ENCODE results near the gene DYNLRB1. TPM values are rescaled to one million over a fixed set of nuclear protein-coding genes. Genes with fewer than 3 reads are reported as not detected.

DYNLRB1 gene
- total and polyA plus RNA-seq, 10 of the 15 experiments (the other 5 are each of a cell fraction or from before 2014, with no cell fraction given) = 87.9 to 313 (median 153) TPM

DNA sequence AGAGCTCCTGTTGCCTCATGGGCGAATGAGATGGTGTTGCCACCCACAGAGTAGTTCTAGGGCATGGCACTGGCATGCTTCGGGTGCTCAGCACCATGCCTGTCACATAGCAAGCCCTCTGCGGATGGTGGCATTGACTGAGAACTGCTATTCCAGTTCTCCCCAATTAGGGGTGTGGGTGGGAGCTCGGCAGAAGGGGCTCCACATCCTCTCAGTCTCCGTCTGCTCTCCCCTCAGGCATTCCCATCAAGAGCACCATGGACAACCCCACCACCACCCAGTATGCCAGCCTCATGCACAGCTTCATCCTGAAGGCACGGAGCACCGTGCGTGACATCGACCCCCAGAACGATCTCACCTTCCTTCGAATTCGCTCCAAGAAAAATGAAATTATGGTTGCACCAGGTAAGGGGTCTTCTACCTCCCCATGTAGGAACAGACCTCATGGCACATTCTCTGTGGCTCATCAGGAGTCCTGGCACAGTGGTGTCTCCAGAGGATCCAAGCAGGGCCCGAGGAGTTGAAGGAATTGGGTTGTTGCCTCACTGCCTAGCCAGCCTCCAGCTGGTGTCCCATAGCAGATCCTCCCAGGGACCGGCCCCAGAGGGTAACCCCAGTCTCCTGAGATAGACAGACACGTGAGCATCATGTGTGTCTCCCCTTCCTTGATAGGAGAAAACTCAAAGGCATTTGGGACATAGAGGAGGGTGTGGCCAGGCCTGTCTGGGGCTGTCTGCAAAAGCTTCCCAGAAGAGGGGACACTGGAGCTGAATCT lies 18.4 kb downstream of the DYNLRB1 start (continued):
- no peak for TF ChIP-seq CBX3 (IDR thresholded peaks at IDR 0.05; ENCODE audit: borderline replicate concordance, low read depth)
- TF ChIP-seq, protein P1, sequence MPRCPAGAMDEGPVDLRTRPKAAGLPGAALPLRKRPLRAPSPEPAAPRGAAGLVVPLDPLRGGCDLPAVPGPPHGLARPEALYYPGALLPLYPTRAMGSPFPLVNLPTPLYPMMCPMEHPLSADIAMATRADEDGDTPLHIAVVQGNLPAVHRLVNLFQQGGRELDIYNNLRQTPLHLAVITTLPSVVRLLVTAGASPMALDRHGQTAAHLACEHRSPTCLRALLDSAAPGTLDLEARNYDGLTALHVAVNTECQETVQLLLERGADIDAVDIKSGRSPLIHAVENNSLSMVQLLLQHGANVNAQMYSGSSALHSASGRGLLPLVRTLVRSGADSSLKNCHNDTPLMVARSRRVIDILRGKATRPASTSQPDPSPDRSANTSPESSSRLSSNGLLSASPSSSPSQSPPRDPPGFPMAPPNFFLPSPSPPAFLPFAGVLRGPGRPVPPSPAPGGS (IDR thresholded peaks at IDR 0.05; ENCODE audit: borderline replicate concordance, insufficient read depth, low read depth, low read length, poor library complexity, severe bottlenecking) = no peak
- TF ChIP-seq, protein P2, sequence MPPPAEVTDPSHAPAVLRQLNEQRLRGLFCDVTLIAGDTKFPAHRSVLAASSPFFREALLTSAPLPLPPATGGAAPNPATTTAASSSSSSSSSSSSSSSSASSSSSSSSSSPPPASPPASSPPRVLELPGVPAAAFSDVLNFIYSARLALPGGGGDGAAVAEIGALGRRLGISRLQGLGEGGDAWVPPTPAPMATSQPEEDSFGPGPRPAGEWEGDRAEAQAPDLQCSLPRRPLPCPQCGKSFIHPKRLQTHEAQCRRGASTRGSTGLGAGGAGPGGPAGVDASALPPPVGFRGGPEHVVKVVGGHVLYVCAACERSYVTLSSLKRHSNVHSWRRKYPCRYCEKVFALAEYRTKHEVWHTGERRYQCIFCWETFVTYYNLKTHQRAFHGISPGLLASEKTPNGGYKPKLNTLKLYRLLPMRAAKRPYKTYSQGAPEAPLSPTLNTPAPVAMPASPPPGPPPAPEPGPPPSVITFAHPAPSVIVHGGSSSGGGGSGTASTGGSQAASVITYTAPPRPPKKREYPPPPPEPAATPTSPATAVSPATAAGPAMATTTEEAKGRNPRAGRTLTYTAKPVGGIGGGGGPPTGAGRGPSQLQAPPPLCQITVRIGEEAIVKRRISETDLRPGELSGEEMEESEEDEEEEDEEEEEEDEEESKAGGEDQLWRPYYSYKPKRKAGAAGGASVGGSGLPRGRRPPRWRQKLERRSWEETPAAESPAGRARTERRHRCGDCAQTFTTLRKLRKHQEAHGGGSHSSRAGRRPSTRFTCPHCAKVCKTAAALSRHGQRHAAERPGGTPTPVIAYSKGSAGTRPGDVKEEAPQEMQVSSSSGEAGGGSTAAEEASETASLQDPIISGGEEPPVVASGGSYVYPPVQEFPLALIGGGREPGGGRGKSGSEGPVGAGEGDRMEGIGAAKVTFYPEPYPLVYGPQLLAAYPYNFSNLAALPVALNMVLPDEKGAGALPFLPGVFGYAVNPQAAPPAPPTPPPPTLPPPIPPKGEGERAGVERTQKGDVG (CRISPR knock-in tag; IDR thresholded peaks at IDR 0.05) = no peak
- no peak for TF ChIP-seq SREBF2 (IDR thresholded peaks at IDR 0.05; ENCODE audit: low read length)
- no peak for TF ChIP-seq BCL11A (IDR thresholded peaks at IDR 0.05; ENCODE audit: low read depth, low read length)

DNA sequence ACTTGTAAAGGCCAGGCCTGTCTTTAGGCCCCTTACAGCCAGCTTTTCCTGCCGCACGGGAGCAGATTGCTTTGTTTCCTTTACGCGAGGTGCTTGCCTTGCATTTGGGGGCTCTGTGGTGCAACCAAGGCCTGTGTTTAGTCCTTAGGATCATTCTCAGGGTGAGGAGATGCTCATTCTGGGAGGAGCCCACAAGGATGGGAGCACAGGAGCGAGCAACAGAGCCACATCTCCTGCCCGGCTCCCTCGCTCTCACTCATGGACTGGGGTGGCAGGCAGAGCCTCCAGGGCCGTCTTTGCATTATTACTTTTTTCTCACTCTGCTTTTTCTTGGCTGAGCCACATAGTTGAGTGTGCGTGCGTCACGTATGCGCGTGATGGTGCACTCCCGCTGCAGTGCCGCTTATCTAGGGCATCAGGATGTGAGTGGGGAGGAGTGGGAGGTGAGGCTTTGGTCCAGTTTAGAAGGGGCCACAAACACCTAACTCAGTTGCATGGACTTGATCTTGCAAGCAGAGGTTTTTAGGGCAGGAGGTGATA lies 19.1 kb downstream of the DYNLRB1 start:
- SMC1A ChIA-PET (ENCODE audit: uncharacterized antibody, unreplicated experiment) = no interaction called here
- POLR2A ChIA-PET = no interaction called here
- DNase-seq (ENCODE audit: low read depth, low spot score) (no peak), FAIRE-seq (no peak), ATAC-seq (no peak)
- Histone ChIP-seq H3K9ac (ENCODE audit: control insufficient read depth, insufficient read depth, low read length) (no peak overlapping the region), H3K9me3 (replicated peaks; ENCODE audit: control insufficient read depth, insufficient read depth, low read length) (no peaks in the 10 kb centered on the region), H3K27me3 (replicated peaks in 1 of 2; ENCODE audit: control insufficient read depth in 2 of 2, insufficient read depth in 2 of 2, low read length in 1 of 2) (no peaks in the 10 kb centered on the region), H2AFZ (ENCODE audit: control insufficient read depth, low read depth, low read length) (no peak overlapping the region), H3K27ac (ENCODE audit: control insufficient read depth, insufficient read depth) (no peak overlapping the region), H3K4me1 (ENCODE audit: control insufficient read depth, insufficient read depth, low read length) (no peaks in the 10 kb centered on the region), H4K20me1 (ENCODE audit: control insufficient read depth, insufficient read depth) (no peaks in the 10 kb centered on the region), H3K4me3 (no peak overlapping the region), H3K79me2 (ENCODE audit: control insufficient read depth, insufficient read depth, low read length) (no peaks in the 10 kb centered on the region), H3K36me3 (ENCODE audit: control insufficient read depth in 2 of 2, insufficient read depth in 2 of 2, low read length in 1 of 2) (peaks cover 27% of the 10 kb centered on the region in 2 experiments), H3K4me2 (ENCODE audit: control insufficient read depth, insufficient read depth) (no peak overlapping the region)
- intact Hi-C loops (cut with micrococcal nuclease; ENCODE audit: unreplicated experiment) (loop anchor here (5.0 kb wide), 1 partner anchor 232 kb away; no protein-coding TSS in a partner anchor), in situ Hi-C loops (cut with MboI) (loop anchor here (5.0 kb wide), 1 partner anchor 232 kb away; no protein-coding TSS in a partner anchor)
- RAD21 ChIA-PET (ENCODE audit: unreplicated experiment) = interaction anchor here (1.2 kb wide), 1 partner anchor 173 kb away, joined by 3 read pairs; no protein-coding TSS in a partner anchor
- BruUV-seq (replicated peaks) = no TSS peak
- WGBS (ENCODE audit: insufficient coverage, insufficient replicate concordance, low lambda C conversion rate, missing lambda C conversion rate) = 94% methylated on average over 15 of the region's 15 CpGs
- CTCF ChIA-PET = interaction anchor here (1.7 kb wide), 1 partner anchor 56 kb away, joined by 4 read pairs; no protein-coding TSS in a partner anchor
- no peak for TF ChIP-seq NRF1 (conservative IDR thresholded peaks at IDR 0.05; ENCODE audit: low read depth, low read length)
- TF ChIP-seq IRF4 (IDR thresholded peaks at IDR 0.05; ENCODE audit: low read depth, low read length) = no peak
- no peak for TF ChIP-seq ZBED1 (IDR thresholded peaks at IDR 0.05; ENCODE audit: borderline replicate concordance)
- TF ChIP-seq, protein P3, sequence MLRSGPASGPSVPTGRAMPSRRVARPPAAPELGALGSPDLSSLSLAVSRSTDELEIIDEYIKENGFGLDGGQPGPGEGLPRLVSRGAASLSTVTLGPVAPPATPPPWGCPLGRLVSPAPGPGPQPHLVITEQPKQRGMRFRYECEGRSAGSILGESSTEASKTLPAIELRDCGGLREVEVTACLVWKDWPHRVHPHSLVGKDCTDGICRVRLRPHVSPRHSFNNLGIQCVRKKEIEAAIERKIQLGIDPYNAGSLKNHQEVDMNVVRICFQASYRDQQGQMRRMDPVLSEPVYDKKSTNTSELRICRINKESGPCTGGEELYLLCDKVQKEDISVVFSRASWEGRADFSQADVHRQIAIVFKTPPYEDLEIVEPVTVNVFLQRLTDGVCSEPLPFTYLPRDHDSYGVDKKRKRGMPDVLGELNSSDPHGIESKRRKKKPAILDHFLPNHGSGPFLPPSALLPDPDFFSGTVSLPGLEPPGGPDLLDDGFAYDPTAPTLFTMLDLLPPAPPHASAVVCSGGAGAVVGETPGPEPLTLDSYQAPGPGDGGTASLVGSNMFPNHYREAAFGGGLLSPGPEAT (IDR thresholded peaks at IDR 0.05; ENCODE audit: low read depth) = no peak
- no peak for TF ChIP-seq SRF (IDR thresholded peaks at IDR 0.05; ENCODE audit: low read depth in 2 of 2, low read length in 2 of 2)
